GM12878 (cell line): ENCODE measurements around the gene RGS11. TPM values are rescaled to one million over a fixed set of nuclear protein-coding genes. Genes with fewer than 3 reads are reported as not detected.

Source experiments
- BACH1 ChIP-seq: fragments of 450-650 bp; IDR thresholded peaks from 2 replicates; pipeline ENCODE4 v1.6.1; 2017; ENCODE audit warnings: mild to moderate bottlenecking, borderline replicate concordance
- CHD2 ChIP-seq: IDR thresholded peaks from 2 replicates; pipeline ENCODE4 v1.6.1; 2011; ENCODE audit warnings: low read depth, low read length, improper control_type of control experiment, borderline replicate concordance
- CREB1 ChIP-seq: IDR thresholded peaks from 2 replicates; pipeline ENCODE4 v1.6.1; 2012; ENCODE audit warnings: low read depth, mild to moderate bottlenecking, inconsistent platforms
- CREM ChIP-seq: IDR thresholded peaks from 2 replicates; pipeline ENCODE4 v1.6.1; 2014; ENCODE audit warnings: antibody characterized with exemption, low read depth
- DPF2 ChIP-seq: fragments of 450-650 bp; IDR thresholded peaks from 2 replicates; pipeline ENCODE4 v1.6.1; 2017; ENCODE audit warnings: mild to moderate bottlenecking
- EED ChIP-seq: sonication (generic); IDR thresholded peaks from 2 replicates; pipeline ENCODE4 v1.6.1; 2016; ENCODE audit warnings: antibody characterized with exemption, low read depth
- EGR1 ChIP-seq, 2 experiments: IDR thresholded peaks; 1 replicate in 1 of 2; 2 replicates in 1 of 2; pipeline ENCODE4 v1.6.1; 2011 to 2012; ENCODE audit warnings: low read depth in 2 of 2, low read length in 2 of 2, borderline replicate concordance in 1 of 2, mild to moderate bottlenecking in 1 of 2, moderate library complexity in 1 of 2
- HCFC1 ChIP-seq: fragments of 150-350 bp; IDR thresholded peaks from 2 replicates; pipeline ENCODE4 v1.6.1; 2014; ENCODE audit warnings: low read length
- HDGF ChIP-seq: fragments of 450-650 bp; IDR thresholded peaks from 2 replicates; pipeline ENCODE4 v1.6.1; 2016; ENCODE audit warnings: antibody characterized with exemption
- MXI1 ChIP-seq: fragments of 150-350 bp; IDR thresholded peaks from 2 replicates; pipeline ENCODE4 v1.6.1; 2011; ENCODE audit warnings: low read depth, mild to moderate bottlenecking, inconsistent platforms, low read length, improper control_type of control experiment
- NFXL1 ChIP-seq: fragments of 450-650 bp; IDR thresholded peaks from 2 replicates; pipeline ENCODE4 v1.6.1; 2017; ENCODE audit warnings: antibody characterized with exemption, mild to moderate bottlenecking, borderline replicate concordance
- NFYA ChIP-seq: IDR thresholded peaks from 2 replicates; pipeline ENCODE4 v1.6.1; 2011; ENCODE audit warnings: low read depth, mild to moderate bottlenecking, low read length, improper control_type of control experiment, borderline replicate concordance
- SMAD1 ChIP-seq: fragments of 450-650 bp; IDR thresholded peaks from 2 replicates; pipeline ENCODE4 v1.6.1; 2018; ENCODE audit warnings: mild to moderate bottlenecking, low read depth; ENCODE audit not compliant: partially characterized antibody
- STAT3 ChIP-seq: IDR thresholded peaks from 2 replicates; pipeline ENCODE4 v1.6.1; 2011; ENCODE audit warnings: low read depth, low read length, improper control_type of control experiment
- YBX1 ChIP-seq: fragments of 450-650 bp; IDR thresholded peaks from 2 replicates; pipeline ENCODE4 v1.6.1; 2016; ENCODE audit warnings: antibody characterized with exemption
- ZBED1 ChIP-seq: IDR thresholded peaks from 2 replicates; pipeline ENCODE4 v1.6.1; 2016; ENCODE audit warnings: borderline replicate concordance
- ZNF622 ChIP-seq: fragments of 450-650 bp; IDR thresholded peaks from 2 replicates; pipeline ENCODE4 v1.6.1; 2017; ENCODE audit warnings: mild to moderate bottlenecking, inconsistent platforms
- ZZZ3 ChIP-seq: IDR thresholded peaks from 2 replicates; pipeline ENCODE4 v1.6.1; 2011; ENCODE audit warnings: low read depth; ENCODE audit not compliant: control insufficient read depth, insufficient read length
- polyA plus RNA-seq, 11 experiments: library from polyadenylated mRNA; depleted of rRNA in 4 of 11; unstranded in 6 of 11; stranded (reverse) in 5 of 11; fragments of >200 nt; fragmentation: Nextera tagmentation in 4 of 11; fragmentation: Illumina TruSeq in 1 of 11; extraction: Ambion mirVana in 4 of 11; extraction: Trizol in 1 of 11; gene quantifications; 1 replicate in 1 of 11; 2 replicates in 10 of 11; pipeline versions ENCODE4 v1.2.1 to v1.2.3, GENCODE V29; 2011 to 2016; ENCODE audit warnings: inconsistent platforms in 2 of 11, missing spikeins in 2 of 11, low read depth in 1 of 11
- total RNA-seq, 4 experiments: library from RNA; depleted of rRNA in 3 of 4; stranded (reverse); fragments of >200 nt in 3 of 4; fragmentation: Illumina TruSeq in 1 of 4; extraction: Trizol in 1 of 4; gene quantifications; 2 replicates each; pipeline versions ENCODE4 v1.2.1 to v1.2.3, GENCODE V29; 2013 to 2021
- TF ChIP-seq, protein P1 (sequence below): fragments of 150-350 bp; IDR thresholded peaks from 2 replicates; pipeline ENCODE4 v1.6.1; 2016; ENCODE audit warnings: low read depth, low read length
- TF ChIP-seq, protein P2 (sequence below): fragments of 450-650 bp; IDR thresholded peaks from 2 replicates; pipeline ENCODE4 v1.6.1; 2018; ENCODE audit warnings: mild to moderate bottlenecking, low read depth, moderate library complexity; ENCODE audit not compliant: partially characterized antibody
- TF ChIP-seq, protein P3 (sequence below): IDR thresholded peaks from 2 replicates; pipeline ENCODE4 v1.6.1; 2011; ENCODE audit warnings: low read depth, low read length, improper control_type of control experiment, borderline replicate concordance
- TF ChIP-seq, protein P4 (sequence below): fragments of 450-650 bp; IDR thresholded peaks from 2 replicates; pipeline ENCODE4 v1.6.1; 2016; ENCODE audit warnings: mild to moderate bottlenecking

Gene RGS11
- total and polyA plus RNA-seq, 10 of the 15 experiments (the other 5 are each of a cell fraction or from before 2014, with no cell fraction given): 0.04 TPM; not detected in 9

DNA sequence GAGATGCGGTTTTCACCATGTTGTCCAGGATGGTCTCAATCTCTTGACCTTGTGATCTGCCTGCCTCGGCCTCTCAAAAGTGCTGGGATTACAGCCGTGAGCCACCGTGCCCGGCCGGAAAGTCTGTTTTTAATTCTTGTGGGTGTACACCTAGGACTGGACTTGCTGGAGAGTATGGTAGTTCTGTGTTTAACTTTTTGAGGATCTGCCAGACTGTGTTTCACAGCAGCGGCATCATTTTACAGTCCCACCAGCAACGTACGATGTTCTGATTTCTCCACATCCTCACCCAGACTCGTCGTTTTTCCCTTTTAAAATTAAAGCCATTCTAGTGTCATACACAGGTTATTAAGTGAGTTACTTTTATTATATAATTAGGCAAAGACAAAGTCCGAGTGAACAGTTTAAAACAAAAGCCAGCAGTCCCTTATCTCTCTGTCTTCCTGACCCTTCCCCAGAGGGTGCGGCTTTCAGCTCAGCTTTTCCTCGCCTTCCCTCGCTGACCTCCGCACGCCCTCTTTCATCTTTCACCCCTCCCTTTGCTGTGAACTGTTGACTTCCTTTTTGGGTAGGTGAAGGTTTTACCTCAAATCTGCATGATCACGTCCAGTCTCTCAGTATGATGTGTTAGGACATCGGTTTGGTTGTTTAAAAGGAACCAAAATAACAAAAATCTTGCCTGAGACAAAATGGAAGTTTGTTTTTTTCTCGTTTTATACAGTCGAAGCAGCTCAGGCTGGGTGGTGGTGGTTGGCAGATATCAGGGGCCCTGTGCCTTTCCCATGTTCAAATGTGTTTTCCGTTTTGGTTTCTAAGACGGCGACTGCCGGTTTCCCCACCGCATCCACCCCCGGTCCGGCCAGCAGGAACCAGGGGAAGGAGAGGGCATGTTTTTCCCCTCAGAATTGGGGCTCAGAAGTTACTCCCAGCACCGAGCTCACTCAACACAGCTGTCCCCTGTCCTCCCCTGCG, 23.1 kb downstream of the RGS11 start (continued):
- TF ChIP-seq, protein P1, sequence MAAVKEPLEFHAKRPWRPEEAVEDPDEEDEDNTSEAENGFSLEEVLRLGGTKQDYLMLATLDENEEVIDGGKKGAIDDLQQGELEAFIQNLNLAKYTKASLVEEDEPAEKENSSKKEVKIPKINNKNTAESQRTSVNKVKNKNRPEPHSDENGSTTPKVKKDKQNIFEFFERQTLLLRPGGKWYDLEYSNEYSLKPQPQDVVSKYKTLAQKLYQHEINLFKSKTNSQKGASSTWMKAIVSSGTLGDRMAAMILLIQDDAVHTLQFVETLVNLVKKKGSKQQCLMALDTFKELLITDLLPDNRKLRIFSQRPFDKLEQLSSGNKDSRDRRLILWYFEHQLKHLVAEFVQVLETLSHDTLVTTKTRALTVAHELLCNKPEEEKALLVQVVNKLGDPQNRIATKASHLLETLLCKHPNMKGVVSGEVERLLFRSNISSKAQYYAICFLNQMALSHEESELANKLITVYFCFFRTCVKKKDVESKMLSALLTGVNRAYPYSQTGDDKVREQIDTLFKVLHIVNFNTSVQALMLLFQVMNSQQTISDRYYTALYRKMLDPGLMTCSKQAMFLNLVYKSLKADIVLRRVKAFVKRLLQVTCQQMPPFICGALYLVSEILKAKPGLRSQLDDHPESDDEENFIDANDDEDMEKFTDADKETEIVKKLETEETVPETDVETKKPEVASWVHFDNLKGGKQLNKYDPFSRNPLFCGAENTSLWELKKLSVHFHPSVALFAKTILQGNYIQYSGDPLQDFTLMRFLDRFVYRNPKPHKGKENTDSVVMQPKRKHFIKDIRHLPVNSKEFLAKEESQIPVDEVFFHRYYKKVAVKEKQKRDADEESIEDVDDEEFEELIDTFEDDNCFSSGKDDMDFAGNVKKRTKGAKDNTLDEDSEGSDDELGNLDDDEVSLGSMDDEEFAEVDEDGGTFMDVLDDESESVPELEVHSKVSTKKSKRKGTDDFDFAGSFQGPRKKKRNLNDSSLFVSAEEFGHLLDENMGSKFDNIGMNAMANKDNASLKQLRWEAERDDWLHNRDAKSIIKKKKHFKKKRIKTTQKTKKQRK: no peak
- TF ChIP-seq STAT3 (no peak), CREB1 (peak; percentile 44; the same call in 1 of the 2 replicates), CREM (no peak), CHD2 (no peak), MXI1 (no peak), BACH1 (no peak), EED (0 out of 2 replicates have a peak, but pooled peaks have one; percentile 36), ZZZ3 (no peak), NFYA (no peak), EGR1 (IDR thresholded peaks at IDR 0.05; ENCODE audit: borderline replicate concordance in 1 of 2, low read depth in 2 of 2, low read length in 2 of 2) (peak in 1 of 2 experiments; percentile 64; a peak in 1 of 3 replicates), YBX1 (no peak), DPF2 (no peak), SMAD1 (no peak), ZNF622 (no peak), ZBED1 (no peak), NFXL1 (no peak), HCFC1 (no peak), HDGF (no peak)
- TF ChIP-seq, protein P2, sequence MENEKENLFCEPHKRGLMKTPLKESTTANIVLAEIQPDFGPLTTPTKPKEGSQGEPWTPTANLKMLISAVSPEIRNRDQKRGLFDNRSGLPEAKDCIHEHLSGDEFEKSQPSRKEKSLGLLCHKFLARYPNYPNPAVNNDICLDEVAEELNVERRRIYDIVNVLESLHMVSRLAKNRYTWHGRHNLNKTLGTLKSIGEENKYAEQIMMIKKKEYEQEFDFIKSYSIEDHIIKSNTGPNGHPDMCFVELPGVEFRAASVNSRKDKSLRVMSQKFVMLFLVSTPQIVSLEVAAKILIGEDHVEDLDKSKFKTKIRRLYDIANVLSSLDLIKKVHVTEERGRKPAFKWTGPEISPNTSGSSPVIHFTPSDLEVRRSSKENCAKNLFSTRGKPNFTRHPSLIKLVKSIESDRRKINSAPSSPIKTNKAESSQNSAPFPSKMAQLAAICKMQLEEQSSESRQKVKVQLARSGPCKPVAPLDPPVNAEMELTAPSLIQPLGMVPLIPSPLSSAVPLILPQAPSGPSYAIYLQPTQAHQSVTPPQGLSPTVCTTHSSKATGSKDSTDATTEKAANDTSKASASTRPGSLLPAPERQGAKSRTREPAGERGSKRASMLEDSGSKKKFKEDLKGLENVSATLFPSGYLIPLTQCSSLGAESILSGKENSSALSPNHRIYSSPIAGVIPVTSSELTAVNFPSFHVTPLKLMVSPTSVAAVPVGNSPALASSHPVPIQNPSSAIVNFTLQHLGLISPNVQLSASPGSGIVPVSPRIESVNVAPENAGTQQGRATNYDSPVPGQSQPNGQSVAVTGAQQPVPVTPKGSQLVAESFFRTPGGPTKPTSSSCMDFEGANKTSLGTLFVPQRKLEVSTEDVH: no peak
- TF ChIP-seq, protein P3, sequence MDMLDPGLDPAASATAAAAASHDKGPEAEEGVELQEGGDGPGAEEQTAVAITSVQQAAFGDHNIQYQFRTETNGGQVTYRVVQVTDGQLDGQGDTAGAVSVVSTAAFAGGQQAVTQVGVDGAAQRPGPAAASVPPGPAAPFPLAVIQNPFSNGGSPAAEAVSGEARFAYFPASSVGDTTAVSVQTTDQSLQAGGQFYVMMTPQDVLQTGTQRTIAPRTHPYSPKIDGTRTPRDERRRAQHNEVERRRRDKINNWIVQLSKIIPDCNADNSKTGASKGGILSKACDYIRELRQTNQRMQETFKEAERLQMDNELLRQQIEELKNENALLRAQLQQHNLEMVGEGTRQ: no peak
- TF ChIP-seq, protein P4, sequence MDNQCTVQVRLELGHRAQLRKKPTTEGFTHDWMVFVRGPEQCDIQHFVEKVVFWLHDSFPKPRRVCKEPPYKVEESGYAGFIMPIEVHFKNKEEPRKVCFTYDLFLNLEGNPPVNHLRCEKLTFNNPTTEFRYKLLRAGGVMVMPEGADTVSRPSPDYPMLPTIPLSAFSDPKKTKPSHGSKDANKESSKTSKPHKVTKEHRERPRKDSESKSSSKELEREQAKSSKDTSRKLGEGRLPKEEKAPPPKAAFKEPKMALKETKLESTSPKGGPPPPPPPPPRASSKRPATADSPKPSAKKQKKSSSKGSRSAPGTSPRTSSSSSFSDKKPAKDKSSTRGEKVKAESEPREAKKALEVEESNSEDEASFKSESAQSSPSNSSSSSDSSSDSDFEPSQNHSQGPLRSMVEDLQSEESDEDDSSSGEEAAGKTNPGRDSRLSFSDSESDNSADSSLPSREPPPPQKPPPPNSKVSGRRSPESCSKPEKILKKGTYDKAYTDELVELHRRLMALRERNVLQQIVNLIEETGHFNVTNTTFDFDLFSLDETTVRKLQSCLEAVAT: no peak
